Cortex of kidney (tissue), 1 donor: ENCODE measurements around the gene UBE3A.
A peak's percentile ranks its signal among the peaks of the same experiment; 100 is the strongest.
"Not testable (repeated sequence)": the region's sequence is repeated elsewhere in the genome, so short reads cannot be mapped to it uniquely, and the experiment has no call there.

Source experiments
- DNase-seq: peaks from one replicate; lab custom pipeline; 2025; lab: John Stamatoyannopoulos, UW

UBE3A gene

GRCh38 chr15:25438601-25439368, at the start of gene UBE3A:
TSS of gene UBE3A (minus strand) at chr15:25439024. CDS start at chr15:25409107, 29,917 bp downstream.
- DNase-seq, result peak; percentile 73

- no peak for DNase-seq
Measured at GRCh38 chr15:25487226-25487884, 48.5 kb upstream of the UBE3A start.

DNA sequence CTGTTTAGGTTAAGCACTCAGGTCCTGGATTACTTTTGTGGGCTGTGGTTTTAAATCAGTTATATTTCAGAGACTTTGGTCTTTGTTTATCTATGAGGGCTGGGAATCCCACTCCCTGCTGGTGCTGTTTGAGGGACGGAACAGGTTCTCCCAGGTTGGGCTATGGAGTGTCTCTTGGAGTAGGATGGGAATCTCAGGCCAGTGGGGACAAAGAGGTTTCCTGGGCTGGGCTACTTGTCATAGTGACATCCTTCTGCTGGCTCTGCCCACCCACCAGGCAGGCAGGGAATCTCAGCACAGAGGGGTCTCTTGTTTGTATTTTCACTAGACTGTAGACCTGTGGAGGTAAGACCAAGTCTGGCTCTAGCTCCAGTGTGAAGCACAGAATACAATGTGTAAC, 47.2 kb upstream of the UBE3A start:
- no peak for DNase-seq

- DNase-seq, result no peak
Measured at GRCh38 chr15:25481208-25481859, 42.5 kb upstream of the UBE3A start.

GRCh38 chr15:25478313-25478712, 39.5 kb upstream of the UBE3A start:
- DNase-seq, result no peak

- DNase-seq, result no peak
Measured at GRCh38 chr15:25477816-25478215, 39.0 kb upstream of the UBE3A start.

DNA sequence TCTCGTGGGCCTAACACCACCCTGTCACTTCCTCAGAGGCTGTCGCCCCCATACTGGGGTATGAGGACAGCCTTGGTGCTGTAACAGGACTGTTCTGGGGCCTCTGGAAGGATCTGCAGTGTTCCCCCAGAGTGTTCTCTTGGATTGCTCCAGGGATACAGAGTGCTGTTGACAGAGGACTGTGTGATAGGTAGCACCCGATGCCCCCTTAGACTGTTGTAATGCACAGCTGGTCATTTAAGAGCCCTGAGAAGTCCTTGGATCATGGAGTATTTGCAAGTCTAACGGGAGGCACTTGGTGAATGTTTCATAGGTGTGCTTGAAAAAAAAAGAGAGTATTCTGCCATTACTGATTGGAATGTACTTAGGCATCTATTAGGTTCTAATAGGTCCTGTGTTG, 35.4 kb upstream of the UBE3A start:
- DNase-seq, result no peak

DNA sequence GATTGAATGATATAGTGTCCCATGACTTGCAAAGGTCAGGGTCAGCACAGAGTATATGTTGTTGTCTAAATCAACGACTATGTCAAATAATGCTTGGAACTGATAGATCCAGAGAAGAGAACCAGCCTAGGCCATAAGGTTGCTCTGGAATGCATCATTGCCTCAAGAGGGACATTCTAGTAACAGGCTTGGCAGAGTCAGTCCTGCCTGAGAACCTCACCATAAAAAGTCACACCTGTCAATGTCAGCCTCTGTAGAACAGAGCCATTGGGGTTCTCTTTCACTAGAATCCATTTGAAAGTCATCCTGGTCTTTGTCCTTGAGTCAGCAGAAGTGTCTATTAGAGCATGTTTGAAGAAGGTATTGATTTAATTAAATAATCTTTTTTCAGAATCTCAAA, 31.4 kb upstream of the UBE3A start:
- no peak for DNase-seq

DNA sequence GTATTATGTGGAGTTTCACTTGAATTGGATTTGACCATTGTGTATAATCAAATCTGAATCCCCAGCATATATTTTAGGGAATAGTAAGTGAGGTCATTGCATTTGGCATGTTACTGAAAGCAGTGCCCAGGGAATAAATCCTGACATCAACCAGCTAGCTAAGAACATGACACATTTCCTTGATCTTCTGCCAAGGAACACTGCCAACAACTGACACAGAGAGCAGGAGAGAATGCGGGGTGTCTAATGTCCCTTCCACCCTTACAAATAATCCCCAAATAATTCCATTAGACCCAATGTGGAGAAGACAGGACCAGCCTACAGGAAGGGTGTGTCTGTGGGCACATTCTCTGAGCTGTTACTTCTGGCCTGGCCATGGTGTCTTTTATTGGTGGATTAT, 30.6 kb upstream of the UBE3A start:
- no peak for DNase-seq

DNA sequence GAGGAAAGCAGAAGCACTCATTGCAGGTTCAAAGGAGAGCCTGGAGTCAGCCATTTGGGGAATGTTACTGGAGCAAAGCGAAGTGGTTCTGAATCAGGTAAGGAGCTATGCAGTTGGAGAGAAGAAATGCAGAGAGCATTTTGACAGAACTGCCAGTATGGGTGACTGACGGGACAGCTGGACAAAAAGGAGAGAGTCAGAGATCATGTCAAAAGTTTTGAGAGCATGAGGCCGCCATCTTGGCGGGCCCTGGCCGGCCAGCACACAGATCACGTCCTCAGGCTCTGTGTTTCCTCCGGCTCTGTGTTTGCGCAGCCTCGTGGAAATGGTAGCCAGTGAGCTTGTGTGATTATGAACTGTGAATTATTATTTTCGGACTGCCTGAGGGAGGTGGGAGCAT, 29.8 kb upstream of the UBE3A start:
- no peak for DNase-seq

GRCh38 chr15:25465835-25466234, 27.0 kb upstream of the UBE3A start:
- no peak for DNase-seq

DNA sequence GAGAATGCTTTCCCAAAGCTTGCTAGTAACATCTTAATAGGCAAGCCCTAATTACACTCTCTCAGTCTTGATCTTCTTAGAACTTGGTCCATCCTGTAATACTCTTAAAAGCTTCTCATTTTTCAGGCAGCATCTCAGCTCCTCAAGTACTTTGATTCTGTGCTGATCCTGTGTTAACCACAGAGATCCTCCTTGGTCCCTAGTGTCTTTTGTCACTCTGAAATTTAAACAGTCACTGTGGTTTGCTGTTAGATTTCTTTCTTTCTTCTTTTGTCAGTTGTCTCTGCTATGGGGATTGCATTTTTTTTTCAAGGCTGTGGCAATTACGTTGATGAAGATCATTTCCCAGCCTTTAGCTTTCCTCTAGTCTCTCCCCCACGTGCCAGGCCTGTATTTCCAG, 26.0 kb upstream of the UBE3A start:
- no peak for DNase-seq

GRCh38 chr15:25464383-25464782, 25.6 kb upstream of the UBE3A start:
- no peak for DNase-seq

GRCh38 chr15:25456196-25456595, 17.4 kb upstream of the UBE3A start:
- DNase-seq, result no peak

DNA sequence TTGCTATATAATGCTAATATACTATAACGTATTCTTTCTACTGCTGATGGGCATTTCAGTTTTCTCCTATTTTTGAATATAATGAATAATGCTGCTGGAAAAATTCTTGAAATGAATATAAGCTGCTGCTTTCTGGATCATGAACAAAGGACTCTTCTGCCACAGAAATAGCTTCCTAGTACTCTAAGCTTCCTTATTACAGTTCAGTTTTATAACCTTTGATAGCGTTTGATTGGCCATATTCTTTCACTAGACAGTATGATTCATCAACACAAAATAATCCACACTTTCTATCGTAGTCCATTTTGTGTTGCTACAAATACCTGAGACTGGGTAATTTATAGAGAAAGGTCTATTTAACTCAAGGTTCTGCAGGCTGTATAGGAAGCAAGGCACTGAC, 16.4 kb upstream of the UBE3A start:
- DNase-seq, result no peak

GRCh38 chr15:25454771-25455170, 15.9 kb upstream of the UBE3A start:
- no peak for DNase-seq

DNA sequence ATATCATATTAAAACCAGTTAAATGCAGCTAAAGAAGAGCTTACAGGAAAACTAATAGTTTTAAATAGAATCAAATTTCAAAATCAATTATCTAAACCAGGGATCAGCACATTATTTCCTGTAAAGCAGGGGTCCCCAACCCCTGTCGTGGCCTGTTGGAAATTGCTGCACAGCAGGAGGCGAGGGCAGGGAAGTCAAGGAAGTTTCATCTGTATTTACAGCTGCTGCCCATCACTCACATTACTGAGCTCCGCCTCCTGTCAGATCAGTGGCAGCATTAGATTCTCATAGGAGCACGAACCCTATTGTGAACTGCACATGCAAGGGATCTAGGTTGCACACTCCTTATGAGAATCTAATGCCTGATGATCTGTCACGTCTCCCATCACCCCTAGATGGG, 14.4 kb upstream of the UBE3A start:
- not testable (repeated sequence) for DNase-seq

GRCh38 chr15:25451501-25451900, 12.7 kb upstream of the UBE3A start:
- DNase-seq, result no peak

DNA sequence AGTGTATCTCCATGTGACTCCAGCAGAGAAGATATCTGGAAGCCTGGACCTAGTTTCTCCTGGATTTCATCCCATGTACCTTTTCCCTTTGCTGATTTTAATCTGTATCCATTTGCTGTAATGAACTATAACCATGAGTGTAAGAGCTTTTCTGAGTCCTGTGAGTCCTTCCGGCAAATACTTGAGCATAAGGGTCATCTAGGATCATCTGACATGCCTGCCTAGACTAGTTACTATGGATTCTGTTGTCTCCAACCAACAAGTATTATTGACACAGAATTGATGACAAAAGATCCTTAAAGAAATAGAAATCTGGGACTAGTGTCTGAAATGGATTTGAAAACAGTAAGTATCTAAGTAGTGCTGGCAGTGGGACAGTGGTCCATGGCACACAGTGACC, 11.3 kb upstream of the UBE3A start:
- no peak for DNase-seq

DNA sequence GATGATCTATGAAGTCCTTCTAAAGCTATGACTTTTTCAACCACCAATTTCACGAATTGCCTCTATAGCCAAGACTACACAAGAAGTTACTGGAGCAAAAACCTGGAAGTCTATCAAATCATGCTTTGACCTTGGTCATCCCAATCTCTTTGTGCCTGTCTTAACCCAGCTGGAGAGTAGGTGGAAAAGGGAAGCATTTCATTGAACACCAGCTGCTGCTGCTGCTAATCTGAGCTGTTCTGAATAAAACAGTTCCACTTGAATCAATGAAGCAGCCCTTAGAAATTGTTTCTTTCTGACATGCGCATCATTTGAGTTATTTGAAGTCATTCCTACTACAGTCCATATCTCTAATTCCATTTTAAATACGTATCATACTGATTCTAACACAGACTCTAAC, 7.3 kb upstream of the UBE3A start:
- no peak for DNase-seq

DNA sequence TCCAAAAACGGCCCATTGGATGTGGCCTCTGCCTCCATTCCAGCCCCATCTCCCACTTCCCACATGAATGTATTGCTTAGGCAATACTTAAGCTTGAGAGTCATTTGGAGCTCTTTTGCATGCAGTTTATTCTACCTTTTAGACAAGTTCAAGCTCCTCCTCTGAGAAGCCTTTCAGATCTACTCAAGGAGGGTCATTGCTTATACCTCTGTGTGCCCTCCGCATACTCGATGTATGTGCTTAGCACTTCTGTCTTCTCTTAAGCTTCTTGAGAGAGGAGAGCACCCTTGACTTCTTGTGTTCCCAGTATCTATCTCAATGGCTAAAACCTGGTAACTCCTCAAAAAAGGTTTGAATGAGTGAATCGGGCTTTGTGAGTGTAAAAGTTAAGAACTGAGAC, 6.6 kb upstream of the UBE3A start:
- no peak for DNase-seq

- no peak for DNase-seq
Measured at GRCh38 chr15:25441111-25441510, 2.3 kb upstream of the UBE3A start.

DNA sequence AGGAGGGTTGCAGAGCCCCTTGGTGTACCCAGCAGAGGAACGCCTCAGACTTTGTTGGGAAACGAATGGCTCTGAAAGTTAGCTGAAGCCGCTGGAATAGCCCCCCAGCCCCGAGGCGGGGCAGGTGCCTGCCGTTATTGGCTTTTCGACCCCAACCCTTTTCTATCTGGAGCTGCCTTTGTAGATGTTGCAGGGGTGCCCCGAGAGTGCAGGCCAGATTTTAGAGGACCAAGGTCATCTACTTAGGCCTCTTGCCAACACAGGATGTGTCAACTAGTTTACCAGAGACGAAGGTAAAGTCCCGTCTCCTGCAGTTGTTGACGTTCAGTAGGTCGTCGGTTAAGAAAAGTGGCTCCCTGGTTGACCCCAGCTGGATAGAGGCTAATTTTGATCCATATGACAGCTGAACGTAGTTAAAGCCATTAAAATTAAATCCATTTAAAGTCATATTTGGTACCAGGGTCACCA, 579 bp upstream of the UBE3A start:
- no peak for DNase-seq
